Fibroblast of the aortic adventitia (primary cell): ENCODE measurements around the gene GNB3. TPM values are rescaled to one million over a fixed set of nuclear protein-coding genes. Genes with fewer than 3 reads are reported as not detected.
A peak's percentile ranks its signal among the peaks of the same experiment; 100 is the strongest.
"Not testable (repeated sequence)": the region's sequence is repeated elsewhere in the genome, so short reads cannot be mapped to it uniquely, and the experiment has no call there.

Experiments used
- DNase-seq: peaks from one replicate; pipeline ENCODE4 v3.0.0-alpha.2; 2010; ENCODE audit warnings: low read depth
- H3K4me3 ChIP-seq: 2 replicates; pipeline ENCODE4 v1.5.1; 2011; ENCODE audit warnings: low read depth, mild to moderate bottlenecking, control low read depth, low read length, moderate library complexity
- CTCF ChIP-seq: IDR thresholded peaks from 2 replicates; pipeline ENCODE4 v1.5.1; 2011; ENCODE audit warnings: mild to moderate bottlenecking, low read length, control low read depth, inconsistent platforms; ENCODE audit not compliant: insufficient read depth
- total RNA-seq: library from RNA; depleted of rRNA; stranded (reverse); fragments of >200 nt; gene quantifications from 2 replicates; pipeline ENCODE4 v1.2.3, GENCODE V29; 2012; ENCODE audit warnings: low replicate concordance

The GNB3 gene
- total RNA-seq, 1 donor: 3.4 TPM

GRCh38 chr12:6871052-6871957 lies 30.6 kb downstream of the GNB3 start:
- DNase-seq: no peak
- H3K4me3 ChIP-seq: peak overlapping the region; percentile 91
- TF ChIP-seq CTCF: no peak

GRCh38 chr12:6872073-6873048 lies 31.6 kb downstream of the GNB3 start:
- DNase-seq: peak; percentile 57
- peak overlapping the region; percentile 91 for H3K4me3 ChIP-seq
- peak; percentile 100 for TF ChIP-seq CTCF

GRCh38 chr12:6873094-6874014 lies 32.6 kb downstream of the GNB3 start, which contains the start of gene SPSB2:
TSS of gene SPSB2 (minus strand) at chr12:6873303. CDS start at chr12:6872901, 402 bp downstream.
- peak; percentile 1 for TF ChIP-seq CTCF
- peak; percentile 91 for DNase-seq
- peak within 1 kb of the TSS; percentile 91 for H3K4me3 ChIP-seq

- peak overlapping the region; percentile 91 for H3K4me3 ChIP-seq
- not testable (repeated sequence) for DNase-seq
These were observed 33.3 kb downstream of the GNB3 start for GRCh38 chr12:6874015-6874368.

GRCh38 chr12:6879824-6880223 lies 39.1 kb downstream of the GNB3 start:
- H3K4me3 ChIP-seq, DNase-seq: not testable (repeated sequence)

GRCh38 chr12:6883252-6883651 lies 42.5 kb downstream of the GNB3 start:
- no peak overlapping the region for H3K4me3 ChIP-seq
- DNase-seq: no peak
- TF ChIP-seq CTCF: no peak

- no peak overlapping the region for H3K4me3 ChIP-seq
- no peak for TF ChIP-seq CTCF
- no peak for DNase-seq
These were observed 43.0 kb downstream of the GNB3 start for GRCh38 chr12:6883683-6884082.
